ENCODE results near the gene ZNF600. TPM values are rescaled to one million over a fixed set of nuclear protein-coding genes. Genes with fewer than 3 reads are reported as not detected.
"Not testable (repeated sequence)": the region's sequence is repeated elsewhere in the genome, so short reads cannot be mapped to it uniquely, and the experiment has no call there.

ZNF600 gene
- 7.9 and 11.3 TPM in 2 replicates for total RNA-seq

- H3K4me3 Mint-ChIP-seq (ENCODE audit: low read depth): peak within 1 kb of the TSS; percentile 85
- intact Hi-C loops (cut with micrococcal nuclease): loop anchor here (1.0 to 2.0 kb wide), 3 partner anchors 34 to 176 kb away; partner anchors contain the start of genes ZNF28, ZNF611 and ZNF816
- H3K27ac Mint-ChIP-seq: peak within 1 kb of the TSS; percentile 50
- peaks cover 54% of the 10 kb centered on the region for H3K9me3 Mint-ChIP-seq
- peak; percentile 57 for DNase-seq (ENCODE audit: low spot score)
- not testable (repeated sequence) for H3K27me3 Mint-ChIP-seq (ENCODE audit: low read depth)
- H3K4me1 Mint-ChIP-seq (ENCODE audit: low read depth): peaks cover 22% of the 10 kb centered on the region
- H3K36me3 Mint-ChIP-seq (ENCODE audit: low read depth): peaks cover 46% of the 10 kb centered on the region
Observed at GRCh38 chr19:52786464-52787354, at the start of gene ZNF600. ZNF600 (minus strand) TSS chr19:52786791; CDS start chr19:52778888, 7,903 bp downstream.

- H3K27me3 Mint-ChIP-seq (ENCODE audit: low read depth); H3K4me3 Mint-ChIP-seq (ENCODE audit: low read depth); H3K4me1 Mint-ChIP-seq (ENCODE audit: low read depth); H3K27ac Mint-ChIP-seq; DNase-seq (ENCODE audit: low spot score); intact Hi-C loops (cut with micrococcal nuclease): not testable (repeated sequence)
- Mint-ChIP-seq H3K36me3 (ENCODE audit: low read depth) (peaks cover 37% of the 10 kb centered on the region), H3K9me3 (peaks cover 72% of the 10 kb centered on the region)
Observed at GRCh38 chr19:52834289-52834688, 47.7 kb upstream of the ZNF600 start.

GRCh38 chr19:52833541-52833940, 47.0 kb upstream of the ZNF600 start:
- H3K4me3 Mint-ChIP-seq (ENCODE audit: low read depth); H3K27me3 Mint-ChIP-seq (ENCODE audit: low read depth); H3K4me1 Mint-ChIP-seq (ENCODE audit: low read depth); DNase-seq (ENCODE audit: low spot score); H3K27ac Mint-ChIP-seq; intact Hi-C loops (cut with micrococcal nuclease): not testable (repeated sequence)
- Mint-ChIP-seq H3K9me3 (peaks cover 66% of the 10 kb centered on the region), H3K36me3 (ENCODE audit: low read depth) (peaks cover 31% of the 10 kb centered on the region)

- H3K27ac Mint-ChIP-seq; H3K4me1 Mint-ChIP-seq (ENCODE audit: low read depth); DNase-seq (ENCODE audit: low spot score); intact Hi-C loops (cut with micrococcal nuclease); H3K36me3 Mint-ChIP-seq (ENCODE audit: low read depth); H3K27me3 Mint-ChIP-seq (ENCODE audit: low read depth); H3K4me3 Mint-ChIP-seq (ENCODE audit: low read depth): not testable (repeated sequence)
- H3K9me3 Mint-ChIP-seq: peaks cover 53% of the 10 kb centered on the region
Observed at GRCh38 chr19:52829866-52830265, 43.3 kb upstream of the ZNF600 start.

GRCh38 chr19:52825765-52826164, 39.2 kb upstream of the ZNF600 start:
- H3K27me3 Mint-ChIP-seq (ENCODE audit: low read depth): no peaks in the 10 kb centered on the region
- peaks cover 10% of the 10 kb centered on the region for H3K36me3 Mint-ChIP-seq (ENCODE audit: low read depth)
- H3K4me1 Mint-ChIP-seq (ENCODE audit: low read depth): peaks cover 7% of the 10 kb centered on the region
- peaks cover 45% of the 10 kb centered on the region for H3K9me3 Mint-ChIP-seq
- no peak overlapping the region for H3K27ac Mint-ChIP-seq
- intact Hi-C loops (cut with micrococcal nuclease): no loop called here
- no peak for DNase-seq (ENCODE audit: low spot score)
- H3K4me3 Mint-ChIP-seq (ENCODE audit: low read depth): no peak overlapping the region

GRCh38 chr19:52823676-52824075, 37.1 kb upstream of the ZNF600 start:
- DNase-seq (ENCODE audit: low spot score): no peak
- H3K27me3 Mint-ChIP-seq (ENCODE audit: low read depth): no peaks in the 10 kb centered on the region
- peaks cover 12% of the 10 kb centered on the region for H3K4me1 Mint-ChIP-seq (ENCODE audit: low read depth)
- H3K4me3 Mint-ChIP-seq (ENCODE audit: low read depth): no peak overlapping the region
- peaks cover 27% of the 10 kb centered on the region for H3K36me3 Mint-ChIP-seq (ENCODE audit: low read depth)
- H3K27ac Mint-ChIP-seq: no peak overlapping the region
- intact Hi-C loops (cut with micrococcal nuclease): no loop called here
- H3K9me3 Mint-ChIP-seq: peaks cover 42% of the 10 kb centered on the region

GRCh38 chr19:52821204-52821960, 34.8 kb upstream of the ZNF600 start, which contains the start of gene ZNF28:
ZNF28 (minus strand) TSS chr19:52821633; CDS start chr19:52817958, 3,675 bp downstream.
- intact Hi-C loops (cut with micrococcal nuclease): loop anchor here (2.0 kb wide), 1 partner anchor 35 kb away; the partner anchor contains the start of gene ZNF600
- peak; percentile 64 for DNase-seq (ENCODE audit: low spot score)
- H3K4me1 Mint-ChIP-seq (ENCODE audit: low read depth): peaks cover 12% of the 10 kb centered on the region
- peaks cover 38% of the 10 kb centered on the region for H3K9me3 Mint-ChIP-seq
- H3K27me3 Mint-ChIP-seq (ENCODE audit: low read depth): not testable (repeated sequence)
- peak within 1 kb of the TSS; percentile 83 for H3K27ac Mint-ChIP-seq
- H3K36me3 Mint-ChIP-seq (ENCODE audit: low read depth): peaks cover 48% of the 10 kb centered on the region
- peak within 1 kb of the TSS; percentile 98 for H3K4me3 Mint-ChIP-seq (ENCODE audit: low read depth)

- H3K36me3 Mint-ChIP-seq (ENCODE audit: low read depth): peaks cover 56% of the 10 kb centered on the region
- intact Hi-C loops (cut with micrococcal nuclease): loop anchor here (2.0 kb wide), 1 partner anchor 34 kb away; the partner anchor contains the start of gene ZNF600
- DNase-seq (ENCODE audit: low spot score): peak; percentile 24
- H3K4me1 Mint-ChIP-seq (ENCODE audit: low read depth): peaks cover 12% of the 10 kb centered on the region
- peak overlapping the region; percentile 83 for H3K27ac Mint-ChIP-seq
- not testable (repeated sequence) for H3K27me3 Mint-ChIP-seq (ENCODE audit: low read depth)
- H3K4me3 Mint-ChIP-seq (ENCODE audit: low read depth): peak overlapping the region; percentile 98
- H3K9me3 Mint-ChIP-seq: peaks cover 38% of the 10 kb centered on the region
Observed at GRCh38 chr19:52820472-52821203, 34.0 kb upstream of the ZNF600 start.

- DNase-seq (ENCODE audit: low spot score): no peak
- H3K27me3 Mint-ChIP-seq (ENCODE audit: low read depth): no peaks in the 10 kb centered on the region
- peaks cover 47% of the 10 kb centered on the region for H3K9me3 Mint-ChIP-seq
- H3K27ac Mint-ChIP-seq: no peak overlapping the region
- intact Hi-C loops (cut with micrococcal nuclease): no loop called here
- no peak overlapping the region for H3K4me3 Mint-ChIP-seq (ENCODE audit: low read depth)
- H3K4me1 Mint-ChIP-seq (ENCODE audit: low read depth): no peaks in the 10 kb centered on the region
- peaks cover 78% of the 10 kb centered on the region for H3K36me3 Mint-ChIP-seq (ENCODE audit: low read depth)
Observed at GRCh38 chr19:52809801-52810200, 23.2 kb upstream of the ZNF600 start.

GRCh38 chr19:52799950-52800640, 13.5 kb upstream of the ZNF600 start:
- H3K4me3 Mint-ChIP-seq (ENCODE audit: low read depth); H3K27me3 Mint-ChIP-seq (ENCODE audit: low read depth); DNase-seq (ENCODE audit: low spot score); H3K27ac Mint-ChIP-seq; intact Hi-C loops (cut with micrococcal nuclease); H3K4me1 Mint-ChIP-seq (ENCODE audit: low read depth): not testable (repeated sequence)
- peaks cover 81% of the 10 kb centered on the region for H3K36me3 Mint-ChIP-seq (ENCODE audit: low read depth)
- H3K9me3 Mint-ChIP-seq: peaks cover 82% of the 10 kb centered on the region

GRCh38 chr19:52789440-52789839, 2.8 kb upstream of the ZNF600 start:
- no peak overlapping the region for H3K27ac Mint-ChIP-seq
- H3K9me3 Mint-ChIP-seq: peaks cover 63% of the 10 kb centered on the region
- no peaks in the 10 kb centered on the region for H3K27me3 Mint-ChIP-seq (ENCODE audit: low read depth)
- peaks cover 22% of the 10 kb centered on the region for H3K4me1 Mint-ChIP-seq (ENCODE audit: low read depth)
- H3K36me3 Mint-ChIP-seq (ENCODE audit: low read depth): peaks cover 32% of the 10 kb centered on the region
- H3K4me3 Mint-ChIP-seq (ENCODE audit: low read depth): no peak overlapping the region
- intact Hi-C loops (cut with micrococcal nuclease): no loop called here
- DNase-seq (ENCODE audit: low spot score): no peak

- peak overlapping the region; percentile 85 for H3K4me3 Mint-ChIP-seq (ENCODE audit: low read depth)
- peaks cover 55% of the 10 kb centered on the region for H3K9me3 Mint-ChIP-seq
- no peak for DNase-seq (ENCODE audit: low spot score)
- peaks cover 53% of the 10 kb centered on the region for H3K36me3 Mint-ChIP-seq (ENCODE audit: low read depth)
- intact Hi-C loops (cut with micrococcal nuclease): loop anchor here (1.0 to 2.0 kb wide), 3 partner anchors 35 to 177 kb away; partner anchors contain the start of genes ZNF28, ZNF611 and ZNF816
- peaks cover 22% of the 10 kb centered on the region for H3K4me1 Mint-ChIP-seq (ENCODE audit: low read depth)
- H3K27ac Mint-ChIP-seq: peak overlapping the region; percentile 50
- no peaks in the 10 kb centered on the region for H3K27me3 Mint-ChIP-seq (ENCODE audit: low read depth)
Observed at GRCh38 chr19:52786078-52786463, 520 bp downstream of the ZNF600 start.
